Liver (tissue), 9 donors: ENCODE data around the gene GPR61. TPM values are rescaled to one million over a fixed set of nuclear protein-coding genes. Genes with fewer than 3 reads are reported as not detected.

ENCODE experiments used
- DNase-seq: peaks from one replicate; pipeline ENCODE4 v3.0.0-alpha.2; 2017; ENCODE audit warnings: low spot score
- H3K27ac ChIP-seq, 2 donors: one replicate each; pipeline ENCODE4 v1.7.0; 2013; ENCODE audit warnings: inconsistent platforms in 2 of 2, low read length in 2 of 2, control low read depth in 1 of 2, low read depth in 1 of 2, mild to moderate bottlenecking in 1 of 2
- H3K27me3 ChIP-seq, 4 donors: one replicate each; pipeline versions ENCODE4 v1.6.1 to v1.7.0; 2013; ENCODE audit warnings: low read length in 3 of 4, inconsistent platforms in 1 of 4, mild to moderate bottlenecking in 1 of 4, moderate library complexity in 1 of 4; ENCODE audit not compliant: control insufficient read depth in 4 of 4, insufficient read depth in 4 of 4
- H3K36me3 ChIP-seq, 4 donors: one replicate each; pipeline versions ENCODE4 v1.6.1 to v1.7.0; 2013; ENCODE audit warnings: low read length in 3 of 4, mild to moderate bottlenecking in 3 of 4, low read depth in 1 of 4, moderate library complexity in 1 of 4; ENCODE audit not compliant: control insufficient read depth in 4 of 4, insufficient read depth in 3 of 4
- H3K4me1 ChIP-seq, 4 donors: one replicate each; pipeline versions ENCODE4 v1.6.1 to v1.7.0; 2013; ENCODE audit warnings: low read length in 3 of 4, mild to moderate bottlenecking in 3 of 4, moderate library complexity in 1 of 4; ENCODE audit not compliant: control insufficient read depth in 4 of 4, insufficient read depth in 4 of 4
- H3K4me3 ChIP-seq, 3 donors: one replicate each; pipeline versions ENCODE4 v1.6.1 to v1.7.0; 2013; ENCODE audit warnings: low read length in 3 of 3, control low read depth in 1 of 3, low read depth in 1 of 3, mild to moderate bottlenecking in 1 of 3
- H3K9ac ChIP-seq, 2 donors: one replicate each; pipeline ENCODE4 v1.7.0; 2013; ENCODE audit warnings: low read length in 2 of 2, mild to moderate bottlenecking in 2 of 2, moderate library complexity in 2 of 2, control low read depth in 1 of 2, low read depth in 1 of 2
- H3K9me3 ChIP-seq, 4 donors: one replicate each; pipeline versions ENCODE4 v1.6.1 to v1.7.0; 2013; ENCODE audit warnings: low read length in 3 of 4; ENCODE audit not compliant: control insufficient read depth in 4 of 4
- ATF3 ChIP-seq: IDR thresholded peaks from 2 replicates; pipeline ENCODE4 v1.6.1; 2016; ENCODE audit warnings: antibody characterized with exemption
- FOXA1 ChIP-seq: IDR thresholded peaks from 2 replicates; pipeline ENCODE4 v1.6.1; 2016; ENCODE audit warnings: antibody characterized with exemption
- HNF4A ChIP-seq, 2 donors: conservative IDR thresholded peaks; 2 replicates each; pipeline ENCODE4 v1.6.1; 2016; ENCODE audit warnings: antibody characterized with exemption in 2 of 2, mild to moderate bottlenecking in 2 of 2
- JUND ChIP-seq, 2 donors: IDR thresholded peaks; 2 replicates each; pipeline ENCODE4 v1.6.1; 2016; ENCODE audit warnings: antibody characterized with exemption in 2 of 2
- NR2F2 ChIP-seq: IDR thresholded peaks from 2 replicates; pipeline ENCODE4 v1.6.1; 2016; ENCODE audit warnings: antibody characterized with exemption
- RAD21 ChIP-seq, 2 donors: IDR thresholded peaks; 2 replicates each; pipeline ENCODE4 v1.6.1; 2016; ENCODE audit warnings: antibody characterized with exemption in 2 of 2, mild to moderate bottlenecking in 2 of 2
- RXRA ChIP-seq, 2 donors: IDR thresholded peaks; 2 replicates each; pipeline ENCODE4 v1.6.1; 2017 to 2018; ENCODE audit warnings: antibody characterized with exemption in 2 of 2, mild to moderate bottlenecking in 1 of 2
- SP1 ChIP-seq: IDR thresholded peaks from 2 replicates; pipeline ENCODE4 v1.6.1; 2018; ENCODE audit warnings: antibody characterized with exemption, mild to moderate bottlenecking
- TAF1 ChIP-seq: conservative IDR thresholded peaks from 2 replicates; pipeline ENCODE4 v1.6.1; 2016; ENCODE audit warnings: antibody characterized with exemption, mild to moderate bottlenecking
- WGBS: extraction: QIAGEN DNeasy Blood & Tissue Kit; methylation state at CpG from one replicate; pipeline ENCODE4 v1.1.7; 2013; 5-methylcytosine and 5-hydroxymethylcytosine counted together
- polyA plus RNA-seq, 2 donors: library from polyadenylated mRNA; stranded (reverse) in 1 of 2; unstranded in 1 of 2; fragments of 200-250 nt in 1 of 2; fragments of >200 nt in 1 of 2; fragmentation: Nextera tagmentation in 1 of 2; extraction: Ambion mirVana in 1 of 2; gene quantifications; one replicate each; pipeline versions ENCODE4 v1.2.1 to v1.2.3, GENCODE V29; 2013 to 2015
- total RNA-seq, 2 donors: library from RNA; depleted of rRNA; stranded (reverse); fragments of >200 nt; gene quantifications; one replicate each; pipeline ENCODE4 v1.2.3, GENCODE V29; 2014
- TF ChIP-seq, protein P1 (sequence below): fragments of 150-350 bp; IDR thresholded peaks from 2 replicates; pipeline ENCODE4 v1.5.1; 2017; ENCODE audit warnings: improper control_type of control experiment, low read depth, low read length; ENCODE audit not compliant: missing input control
- TF ChIP-seq, protein P2 (sequence below): IDR thresholded peaks from 2 replicates; pipeline ENCODE4 v1.6.1; 2016; ENCODE audit warnings: antibody characterized with exemption
- TF ChIP-seq, protein P3 (sequence below): IDR thresholded peaks from 2 replicates; pipeline ENCODE4 v1.6.1; 2016; ENCODE audit warnings: antibody characterized with exemption, mild to moderate bottlenecking
- donor health status: healthy.
- donor health status: healthy.
- donor health status: healthy.
- donor health status: healthy.
- donor health status: healthy.

The GPR61 gene
- total and polyA plus RNA-seq, 4 donors, result 0.32 TPM; not detected in 3

- TF ChIP-seq, protein P1, sequence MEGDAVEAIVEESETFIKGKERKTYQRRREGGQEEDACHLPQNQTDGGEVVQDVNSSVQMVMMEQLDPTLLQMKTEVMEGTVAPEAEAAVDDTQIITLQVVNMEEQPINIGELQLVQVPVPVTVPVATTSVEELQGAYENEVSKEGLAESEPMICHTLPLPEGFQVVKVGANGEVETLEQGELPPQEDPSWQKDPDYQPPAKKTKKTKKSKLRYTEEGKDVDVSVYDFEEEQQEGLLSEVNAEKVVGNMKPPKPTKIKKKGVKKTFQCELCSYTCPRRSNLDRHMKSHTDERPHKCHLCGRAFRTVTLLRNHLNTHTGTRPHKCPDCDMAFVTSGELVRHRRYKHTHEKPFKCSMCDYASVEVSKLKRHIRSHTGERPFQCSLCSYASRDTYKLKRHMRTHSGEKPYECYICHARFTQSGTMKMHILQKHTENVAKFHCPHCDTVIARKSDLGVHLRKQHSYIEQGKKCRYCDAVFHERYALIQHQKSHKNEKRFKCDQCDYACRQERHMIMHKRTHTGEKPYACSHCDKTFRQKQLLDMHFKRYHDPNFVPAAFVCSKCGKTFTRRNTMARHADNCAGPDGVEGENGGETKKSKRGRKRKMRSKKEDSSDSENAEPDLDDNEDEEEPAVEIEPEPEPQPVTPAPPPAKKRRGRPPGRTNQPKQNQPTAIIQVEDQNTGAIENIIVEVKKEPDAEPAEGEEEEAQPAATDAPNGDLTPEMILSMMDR, result no peak
- TF ChIP-seq NR2F2 (no peak), JUND (IDR thresholded peaks at IDR 0.05) (no peak), HNF4A (conservative IDR thresholded peaks at IDR 0.05) (no peak)
Measured at GRCh38 chr1:109501644-109502363, 37.9 kb upstream of the GPR61 start (continued).

- Histone ChIP-seq H3K4me1 (no peaks in the 10 kb centered on the region), H3K27ac (no peak overlapping the region), H3K27me3 (no peaks in the 10 kb centered on the region), H3K9me3 (no peaks in the 10 kb centered on the region), H3K9ac (no peak overlapping the region), H3K36me3 (peaks cover 0 to 3% (median 2%) of the 10 kb centered on the region in 4 donors), H3K4me3 (no peak overlapping the region)
- TF ChIP-seq RXRA (IDR thresholded peaks at IDR 0.05) (no peak), ATF3 (no peak)
- no peak for DNase-seq
- 86% methylated on average over 3 of the region's 3 CpGs for WGBS
Measured at GRCh38 chr1:109502364-109502851, 37.3 kb upstream of the GPR61 start.

DNA sequence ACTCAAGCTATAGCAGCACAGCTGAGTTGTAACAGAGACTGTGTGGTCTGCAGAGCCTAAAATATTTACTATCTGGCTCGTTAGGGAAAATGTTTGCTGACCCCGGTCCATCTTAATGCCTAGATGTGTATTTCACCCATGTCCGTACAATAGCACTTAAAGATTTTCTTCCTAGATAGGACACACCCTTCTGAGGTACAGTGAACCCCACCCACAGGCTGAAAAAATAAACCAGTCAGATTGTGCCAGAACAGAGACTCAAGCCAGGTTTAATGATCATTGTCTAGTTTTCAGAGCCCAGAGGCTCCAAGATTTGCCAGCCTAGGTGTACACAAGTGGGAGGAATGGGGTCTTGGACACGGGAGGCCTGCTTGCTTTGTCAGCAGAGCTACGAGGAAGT, 35.7 kb upstream of the GPR61 start:
- TF ChIP-seq TAF1 (no peak), SP1 (no peak), HNF4A (conservative IDR thresholded peaks at IDR 0.05) (no peak), RAD21 (IDR thresholded peaks at IDR 0.05) (no peak), FOXA1 (no peak)
- TF ChIP-seq, protein P2, sequence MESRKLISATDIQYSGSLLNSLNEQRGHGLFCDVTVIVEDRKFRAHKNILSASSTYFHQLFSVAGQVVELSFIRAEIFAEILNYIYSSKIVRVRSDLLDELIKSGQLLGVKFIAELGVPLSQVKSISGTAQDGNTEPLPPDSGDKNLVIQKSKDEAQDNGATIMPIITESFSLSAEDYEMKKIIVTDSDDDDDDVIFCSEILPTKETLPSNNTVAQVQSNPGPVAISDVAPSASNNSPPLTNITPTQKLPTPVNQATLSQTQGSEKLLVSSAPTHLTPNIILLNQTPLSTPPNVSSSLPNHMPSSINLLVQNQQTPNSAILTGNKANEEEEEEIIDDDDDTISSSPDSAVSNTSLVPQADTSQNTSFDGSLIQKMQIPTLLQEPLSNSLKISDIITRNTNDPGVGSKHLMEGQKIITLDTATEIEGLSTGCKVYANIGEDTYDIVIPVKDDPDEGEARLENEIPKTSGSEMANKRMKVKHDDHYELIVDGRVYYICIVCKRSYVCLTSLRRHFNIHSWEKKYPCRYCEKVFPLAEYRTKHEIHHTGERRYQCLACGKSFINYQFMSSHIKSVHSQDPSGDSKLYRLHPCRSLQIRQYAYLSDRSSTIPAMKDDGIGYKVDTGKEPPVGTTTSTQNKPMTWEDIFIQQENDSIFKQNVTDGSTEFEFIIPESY, result no peak
- TF ChIP-seq, protein P1, result no peak
- TF ChIP-seq, protein P3, sequence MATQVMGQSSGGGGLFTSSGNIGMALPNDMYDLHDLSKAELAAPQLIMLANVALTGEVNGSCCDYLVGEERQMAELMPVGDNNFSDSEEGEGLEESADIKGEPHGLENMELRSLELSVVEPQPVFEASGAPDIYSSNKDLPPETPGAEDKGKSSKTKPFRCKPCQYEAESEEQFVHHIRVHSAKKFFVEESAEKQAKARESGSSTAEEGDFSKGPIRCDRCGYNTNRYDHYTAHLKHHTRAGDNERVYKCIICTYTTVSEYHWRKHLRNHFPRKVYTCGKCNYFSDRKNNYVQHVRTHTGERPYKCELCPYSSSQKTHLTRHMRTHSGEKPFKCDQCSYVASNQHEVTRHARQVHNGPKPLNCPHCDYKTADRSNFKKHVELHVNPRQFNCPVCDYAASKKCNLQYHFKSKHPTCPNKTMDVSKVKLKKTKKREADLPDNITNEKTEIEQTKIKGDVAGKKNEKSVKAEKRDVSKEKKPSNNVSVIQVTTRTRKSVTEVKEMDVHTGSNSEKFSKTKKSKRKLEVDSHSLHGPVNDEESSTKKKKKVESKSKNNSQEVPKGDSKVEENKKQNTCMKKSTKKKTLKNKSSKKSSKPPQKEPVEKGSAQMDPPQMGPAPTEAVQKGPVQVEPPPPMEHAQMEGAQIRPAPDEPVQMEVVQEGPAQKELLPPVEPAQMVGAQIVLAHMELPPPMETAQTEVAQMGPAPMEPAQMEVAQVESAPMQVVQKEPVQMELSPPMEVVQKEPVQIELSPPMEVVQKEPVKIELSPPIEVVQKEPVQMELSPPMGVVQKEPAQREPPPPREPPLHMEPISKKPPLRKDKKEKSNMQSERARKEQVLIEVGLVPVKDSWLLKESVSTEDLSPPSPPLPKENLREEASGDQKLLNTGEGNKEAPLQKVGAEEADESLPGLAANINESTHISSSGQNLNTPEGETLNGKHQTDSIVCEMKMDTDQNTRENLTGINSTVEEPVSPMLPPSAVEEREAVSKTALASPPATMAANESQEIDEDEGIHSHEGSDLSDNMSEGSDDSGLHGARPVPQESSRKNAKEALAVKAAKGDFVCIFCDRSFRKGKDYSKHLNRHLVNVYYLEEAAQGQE, result no peak
- peaks cover 0 to 2% (median 0%) of the 10 kb centered on the region in 4 donors for H3K36me3 ChIP-seq
- H3K9me3 ChIP-seq, result no peaks in the 10 kb centered on the region
- no peak overlapping the region for H3K4me3 ChIP-seq
- no peak overlapping the region for H3K9ac ChIP-seq
- no peaks in the 10 kb centered on the region for H3K27me3 ChIP-seq
- no peak overlapping the region for H3K27ac ChIP-seq
- DNase-seq, result no peak
- peaks cover 0 to 6% (median 3%) of the 10 kb centered on the region in 4 donors for H3K4me1 ChIP-seq
- 77% methylated on average over 5 of the region's 5 CpGs for WGBS
